Natural killer cell (primary cell): ENCODE measurements around the gene TBX21. TPM values are rescaled to one million over a fixed set of nuclear protein-coding genes. Genes with fewer than 3 reads are reported as not detected.

Experiments
- ATAC-seq, 3 donors: fragments of 150-1000 bp in 2 of 3; fragments of 200-7000 bp in 1 of 3; cut with Tn5 transposase; 1 replicate in 1 of 3; 2 replicates in 2 of 3; pipeline ENCODE4 v1.10.0; 2021; ENCODE audit warnings: mild to moderate bottlenecking in 2 of 3, moderate library complexity in 2 of 3
- DNase-seq, 2 donors: peaks; one replicate each; pipeline versions ENCODE4 v3.0.0 to v3.0.0-alpha.2; 2013 to 2021; ENCODE audit warnings: mixed read lengths in 1 of 2
- H3K27ac ChIP-seq: one replicate; pipeline ENCODE4 v1.5.1; 2013; ENCODE audit warnings: mild to moderate bottlenecking, low read length
- H3K27me3 ChIP-seq: one replicate; pipeline ENCODE4 v1.6.1; 2013; ENCODE audit warnings: low read length; ENCODE audit not compliant: control insufficient read depth, insufficient read depth
- H3K36me3 ChIP-seq: one replicate; pipeline ENCODE4 v1.6.1; 2013; ENCODE audit warnings: low read length; ENCODE audit not compliant: control insufficient read depth, insufficient read depth
- H3K4me1 ChIP-seq: one replicate; pipeline ENCODE4 v1.6.1; 2013; ENCODE audit warnings: low read length; ENCODE audit not compliant: control insufficient read depth, insufficient read depth
- H3K4me3 ChIP-seq: one replicate; pipeline ENCODE4 v1.5.1; 2013; ENCODE audit warnings: low read length
- H3K9me3 ChIP-seq: one replicate; pipeline ENCODE4 v1.6.1; 2013; ENCODE audit warnings: low read length; ENCODE audit not compliant: control insufficient read depth, insufficient read depth
- H3K27ac Mint-ChIP-seq, 2 donors: one replicate each; pipeline ENCODE4 v1.8.0; 2022; ENCODE audit warnings: mild to moderate bottlenecking in 2 of 2, mixed read lengths in 2 of 2, moderate library complexity in 1 of 2
- H3K27me3 Mint-ChIP-seq, 2 donors: one replicate each; pipeline ENCODE4 v1.8.0; 2022; ENCODE audit warnings: low read depth in 2 of 2, mixed read lengths in 2 of 2
- H3K36me3 Mint-ChIP-seq: one replicate; pipeline ENCODE4 v1.8.0; 2022; ENCODE audit warnings: mixed read lengths
- H3K4me1 Mint-ChIP-seq, 2 donors: one replicate each; pipeline ENCODE4 v1.8.0; 2022; ENCODE audit warnings: mixed read lengths in 2 of 2
- H3K4me3 Mint-ChIP-seq: one replicate; pipeline ENCODE4 v1.8.0; 2022; ENCODE audit warnings: mild to moderate bottlenecking, moderate library complexity, mixed read lengths
- H3K9me3 Mint-ChIP-seq, 2 donors: one replicate each; pipeline ENCODE4 v1.8.0; 2022; ENCODE audit warnings: mixed read lengths in 2 of 2
- CTCF ChIP-seq: fragments of 200-600 bp; IDR thresholded peaks from one replicate; pipeline ENCODE4 v1.8.0; 2022; ENCODE audit warnings: antibody characterized with exemption
- WGBS: methylation state at CpG from one replicate; pipeline ENCODE4 v1.1.7; 2013; ENCODE audit warnings: missing lambda C conversion rate; ENCODE audit not compliant: insufficient coverage; 5-methylcytosine and 5-hydroxymethylcytosine counted together
- intact Hi-C: fragments of 100-400 bp; cut with micrococcal nuclease; formaldehyde crosslinking; loops from one replicate; pipeline ENCODE4 v1.14.2; 2022
- total RNA-seq, 4 donors: library from RNA; stranded (reverse); fragments of 120-200 nt in 1 of 4; gene quantifications; one replicate each; pipeline versions ENCODE4 v1.2.3 to v1.2.4, GENCODE V29; 2013 to 2022

The TBX21 gene
- total RNA-seq: 100 to 1,000 TPM; 234 to 328 (median 257) TPM
- 209 TPM for total RNA-seq (2013)

- WGBS: under 1% methylated on average over 73 of the region's 73 CpGs
- H3K27me3 ChIP-seq: no peaks in the 10 kb centered on the region
- peak within 1 kb of the TSS; percentile 99 for H3K4me3 Mint-ChIP-seq
- H3K4me1 Mint-ChIP-seq: peaks cover 67 to 71% of the 10 kb centered on the region in 2 donors
- peaks cover 16% of the 10 kb centered on the region for H3K36me3 ChIP-seq
- no peaks in the 10 kb centered on the region for H3K9me3 ChIP-seq
- DNase-seq: peak; percentile 93 to 95
- H3K4me1 ChIP-seq: peaks cover 72% of the 10 kb centered on the region
- TF ChIP-seq CTCF: peak; percentile 52
- intact Hi-C loops: loop anchor here (1.0 to 10.0 kb wide), 5 partner anchors 8 to 92 kb away; partner anchors contain the start of gene OSBPL7
- peaks cover 21% of the 10 kb centered on the region for H3K36me3 Mint-ChIP-seq
- H3K27ac Mint-ChIP-seq: peak within 1 kb of the TSS; percentile 92 to 94
- no peaks in the 10 kb centered on the region for H3K9me3 Mint-ChIP-seq
- H3K27me3 Mint-ChIP-seq: no peaks in the 10 kb centered on the region
- peak within 1 kb of the TSS; percentile 97 for H3K4me3 ChIP-seq
- H3K27ac ChIP-seq: peak within 1 kb of the TSS; percentile 83
- ATAC-seq: peak; percentile 71 to 90 (median 82)
These were observed at the start of gene TBX21 for GRCh38 chr17:47733047-47733673. Gene TBX21, plus strand, starts transcription at chr17:47733236. Its CDS starts 219 bp downstream, at chr17:47733455.

GRCh38 chr17:47684025-47684424 is 49.0 kb upstream of the TBX21 start:
- H3K4me3 ChIP-seq: no peak overlapping the region
- Mint-ChIP-seq H3K36me3 (peaks cover 9% of the 10 kb centered on the region), H3K27ac (peak overlapping the region; percentile 2 to 3), H3K4me3 (no peak overlapping the region), H3K9me3 (no peaks in the 10 kb centered on the region), H3K4me1 (peaks cover 5 to 10% of the 10 kb centered on the region in 2 donors), H3K27me3 (no peaks in the 10 kb centered on the region)
- WGBS: 99% methylated on average over 4 of the region's 4 CpGs
- ATAC-seq: no peak
- intact Hi-C loops: no loop called here
- H3K4me1 ChIP-seq: no peaks in the 10 kb centered on the region
- no peak overlapping the region for H3K27ac ChIP-seq
- no peaks in the 10 kb centered on the region for H3K9me3 ChIP-seq
- DNase-seq: no peak
- no peaks in the 10 kb centered on the region for H3K27me3 ChIP-seq
- TF ChIP-seq CTCF: no peak
- peaks cover 49% of the 10 kb centered on the region for H3K36me3 ChIP-seq

- no peak overlapping the region for H3K4me3 Mint-ChIP-seq
- H3K27ac Mint-ChIP-seq: peak overlapping the region; percentile 2 to 3
- Histone ChIP-seq H3K4me1 (no peaks in the 10 kb centered on the region), H3K27me3 (no peaks in the 10 kb centered on the region), H3K36me3 (peaks cover 44% of the 10 kb centered on the region), H3K27ac (no peak overlapping the region), H3K9me3 (no peaks in the 10 kb centered on the region), H3K4me3 (no peak overlapping the region)
- 88% methylated on average over 4 of the region's 4 CpGs for WGBS
- H3K27me3 Mint-ChIP-seq: no peaks in the 10 kb centered on the region
- peaks cover 5 to 10% of the 10 kb centered on the region in 2 donors for H3K4me1 Mint-ChIP-seq
- H3K36me3 Mint-ChIP-seq: peaks cover 9% of the 10 kb centered on the region
- intact Hi-C loops: no loop called here
- DNase-seq (no peak), ATAC-seq (no peak)
- no peaks in the 10 kb centered on the region for H3K9me3 Mint-ChIP-seq
- no peak for TF ChIP-seq CTCF
These were observed 48.4 kb upstream of the TBX21 start for GRCh38 chr17:47684535-47685193.
